Ectodermal cell (in vitro differentiated cells): ENCODE results near the gene GATA5.

Experiments
- H3K27ac ChIP-seq: 2 replicates; pipeline ENCODE4 v1.7.0; 2013; ENCODE audit warnings: mild to moderate bottlenecking, low read depth, low read length; ENCODE audit not compliant: insufficient read depth, poor library complexity, severe bottlenecking
- H3K27me3 ChIP-seq: 2 replicates; pipeline ENCODE4 v1.7.0; 2013; ENCODE audit warnings: mild to moderate bottlenecking, low read length; ENCODE audit not compliant: insufficient read depth, control insufficient read depth, poor library complexity, severe bottlenecking
- H3K36me3 ChIP-seq: one replicate; pipeline ENCODE4 v1.7.0; 2013; ENCODE audit warnings: low read length; ENCODE audit not compliant: control insufficient read depth, insufficient read depth
- H3K4me1 ChIP-seq: one replicate; pipeline ENCODE4 v1.7.0; 2013; ENCODE audit warnings: low read length; ENCODE audit not compliant: control insufficient read depth, insufficient read depth
- H3K4me3 ChIP-seq: 2 replicates; pipeline ENCODE4 v1.7.0; 2013; ENCODE audit warnings: low read depth, low read length, control low read depth; ENCODE audit not compliant: insufficient read depth
- H3K9me3 ChIP-seq: 2 replicates; pipeline ENCODE4 v1.7.0; 2013; ENCODE audit warnings: mild to moderate bottlenecking, low read length, moderate library complexity; ENCODE audit not compliant: control insufficient read depth
- WGBS, 2 experiments: methylation state at CpG; one replicate each; pipeline ENCODE4 v1.1.7; 2013; ENCODE audit warnings: missing lambda C conversion rate in 2 of 2; 5-methylcytosine and 5-hydroxymethylcytosine counted together

The GATA5 gene

DNA sequence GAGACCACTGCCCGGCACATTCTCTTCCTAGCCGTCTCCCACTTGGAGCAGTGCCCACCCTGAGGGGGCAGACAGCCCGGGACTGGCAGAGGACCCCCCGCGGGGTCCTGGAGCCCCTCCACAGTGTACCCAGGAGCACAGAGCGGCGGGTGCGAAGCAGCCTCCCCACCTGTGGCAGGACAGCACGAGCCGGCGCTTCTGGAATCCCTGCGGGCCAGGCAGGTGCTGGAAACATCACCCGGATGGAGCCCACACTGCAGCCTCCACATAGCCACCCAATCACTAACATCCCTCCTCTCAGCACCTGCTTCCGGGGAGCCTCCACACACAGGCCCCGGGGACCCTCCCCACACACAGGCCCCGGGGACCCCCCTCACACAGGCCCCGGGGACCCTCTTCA lies 18.7 kb downstream of the GATA5 start:
- Histone ChIP-seq H3K4me1 (peaks cover 11% of the 10 kb centered on the region), H3K9me3 (no peaks in the 10 kb centered on the region), H3K4me3 (no peak overlapping the region), H3K27me3 (no peaks in the 10 kb centered on the region), H3K36me3 (no peaks in the 10 kb centered on the region), H3K27ac (no peak overlapping the region)
- WGBS, 2 experiments = 92 to 94% methylated on average over 17 of the region's 17 CpGs

DNA sequence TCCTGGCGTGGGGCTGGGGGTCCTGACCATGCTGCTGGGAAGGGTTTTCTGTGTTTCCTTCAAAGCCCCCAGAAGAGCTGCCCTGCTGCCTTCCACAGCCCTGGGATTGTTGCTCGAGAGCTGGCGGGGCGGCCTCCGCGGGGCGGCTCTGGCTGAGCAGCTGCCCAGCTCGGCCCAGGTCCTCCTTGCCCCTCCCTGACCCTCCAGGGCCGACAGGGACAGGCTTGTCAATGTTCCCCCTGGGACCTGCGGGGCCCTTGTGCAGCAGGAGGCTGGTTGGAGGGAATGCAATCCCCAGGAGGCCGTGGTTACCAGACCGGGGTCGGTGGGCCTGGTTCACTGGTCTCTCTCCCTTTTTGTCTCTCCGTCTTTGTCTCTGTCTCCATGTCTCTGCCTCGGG lies 19.9 kb downstream of the GATA5 start:
- Histone ChIP-seq H3K36me3 (no peaks in the 10 kb centered on the region), H3K4me3 (no peak overlapping the region), H3K27me3 (no peaks in the 10 kb centered on the region), H3K27ac (no peak overlapping the region), H3K4me1 (peaks cover 11% of the 10 kb centered on the region), H3K9me3 (no peaks in the 10 kb centered on the region)
- WGBS, 2 experiments = 73 to 76% methylated on average over 15 of the region's 15 CpGs

GRCh38 chr20:62454904-62455636 lies 20.7 kb downstream of the GATA5 start:
- no peaks in the 10 kb centered on the region for H3K9me3 ChIP-seq
- H3K36me3 ChIP-seq = no peaks in the 10 kb centered on the region
- H3K27me3 ChIP-seq = no peaks in the 10 kb centered on the region
- WGBS, 2 experiments = 77 to 78% methylated on average over 30 of the region's 30 CpGs
- no peak overlapping the region for H3K4me3 ChIP-seq
- H3K27ac ChIP-seq = no peak overlapping the region
- H3K4me1 ChIP-seq = peaks cover 11% of the 10 kb centered on the region

- WGBS, 2 experiments = 92% methylated on average over 17 of the region's 17 CpGs
- Histone ChIP-seq H3K36me3 (no peaks in the 10 kb centered on the region), H3K4me1 (peaks cover 17% of the 10 kb centered on the region), H3K9me3 (no peaks in the 10 kb centered on the region), H3K27ac (no peak overlapping the region), H3K4me3 (no peak overlapping the region), H3K27me3 (no peaks in the 10 kb centered on the region)
These were observed 22.5 kb downstream of the GATA5 start for GRCh38 chr20:62453186-62453808.

DNA sequence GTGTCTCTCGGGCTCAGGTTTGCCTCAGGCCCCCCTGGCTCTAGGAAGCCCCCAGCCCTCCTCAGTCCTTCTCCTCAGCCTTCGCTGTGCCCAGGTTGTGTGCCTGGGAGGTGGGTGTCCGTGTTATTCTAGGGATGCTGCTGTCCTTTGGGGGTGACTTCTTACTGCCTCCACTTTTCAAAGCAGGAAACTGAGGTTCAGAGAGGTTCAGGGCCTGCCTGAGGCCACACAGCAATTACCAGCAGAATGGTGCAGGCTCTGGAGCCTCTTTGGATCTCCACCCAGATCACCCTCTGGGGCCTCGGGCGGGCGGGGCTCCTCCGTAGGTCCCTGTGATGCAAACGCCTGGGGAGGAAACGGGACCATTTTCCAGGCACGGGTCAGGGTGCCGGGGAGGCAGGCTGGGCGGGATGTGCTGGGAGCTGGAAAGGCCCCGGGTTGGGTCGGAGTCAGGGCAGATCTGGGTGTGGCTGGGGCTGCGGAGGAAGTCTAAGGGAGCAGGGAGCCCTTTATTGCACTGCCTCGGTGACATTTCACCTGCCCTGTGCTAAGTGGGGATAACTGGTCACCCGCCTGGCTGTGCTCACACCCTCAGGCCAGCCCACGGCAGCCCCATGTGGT lies 23.2 kb downstream of the GATA5 start:
- 88 to 90% methylated on average over 18 of the region's 18 CpGs for WGBS, 2 experiments
- no peaks in the 10 kb centered on the region for H3K27me3 ChIP-seq

GRCh38 chr20:62451970-62452369 lies 23.8 kb downstream of the GATA5 start:
- 90% methylated on average over 3 of the region's 3 CpGs for WGBS, 2 experiments
- peaks cover 21% of the 10 kb centered on the region for H3K4me1 ChIP-seq
- H3K4me3 ChIP-seq = no peak overlapping the region
- no peaks in the 10 kb centered on the region for H3K9me3 ChIP-seq
- H3K27me3 ChIP-seq = no peaks in the 10 kb centered on the region
- no peaks in the 10 kb centered on the region for H3K36me3 ChIP-seq
- no peak overlapping the region for H3K27ac ChIP-seq

More for the DNA sequence above, 23.2 kb downstream of the GATA5 start:
- no peaks in the 10 kb centered on the region for H3K36me3 ChIP-seq
- no peak overlapping the region for H3K4me3 ChIP-seq
- H3K27ac ChIP-seq = no peak overlapping the region
- peaks cover 21% of the 10 kb centered on the region for H3K4me1 ChIP-seq
- H3K9me3 ChIP-seq = no peaks in the 10 kb centered on the region

DNA sequence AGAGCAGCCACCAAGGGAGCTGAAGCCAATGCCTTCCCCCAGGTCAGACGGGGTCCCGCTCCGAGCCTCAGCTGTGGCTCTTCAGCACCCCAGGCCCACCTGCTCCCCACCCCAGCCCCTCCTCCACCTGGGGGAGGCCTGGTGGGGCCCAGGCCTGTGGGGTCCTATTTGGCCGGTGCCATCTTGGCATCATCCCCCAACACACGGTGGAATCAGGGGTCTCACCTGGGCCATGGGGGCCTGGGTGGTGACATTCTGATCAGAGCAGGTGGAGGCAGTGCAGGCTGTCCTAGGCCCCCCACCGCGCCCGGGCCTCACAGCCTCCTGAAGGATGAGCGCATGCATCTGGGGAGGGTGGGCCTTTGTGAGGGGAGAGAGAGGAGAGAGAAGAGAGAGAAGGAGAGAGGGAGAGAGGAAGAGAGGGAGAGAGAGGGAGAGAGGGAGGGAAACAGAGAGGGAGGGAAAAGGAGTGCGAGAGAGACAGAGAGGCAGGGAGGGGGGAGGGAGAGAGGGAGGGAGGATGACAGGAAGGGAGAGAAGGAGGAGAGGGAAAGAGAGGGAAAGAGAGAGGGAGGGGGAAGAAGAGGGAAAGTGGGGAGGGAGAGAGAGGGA lies 24.5 kb downstream of the GATA5 start:
- H3K4me1 ChIP-seq = peaks cover 21% of the 10 kb centered on the region
- H3K36me3 ChIP-seq = no peaks in the 10 kb centered on the region
- no peak overlapping the region for H3K4me3 ChIP-seq
- H3K9me3 ChIP-seq = no peaks in the 10 kb centered on the region
- no peak overlapping the region for H3K27ac ChIP-seq
- H3K27me3 ChIP-seq = no peaks in the 10 kb centered on the region
- 79 to 83% methylated on average over 10 of the region's 10 CpGs for WGBS, 2 experiments

GRCh38 chr20:62449951-62450691 lies 25.7 kb downstream of the GATA5 start:
- Histone ChIP-seq H3K27ac (no peak overlapping the region), H3K36me3 (no peaks in the 10 kb centered on the region), H3K27me3 (no peaks in the 10 kb centered on the region), H3K4me1 (peaks cover 13% of the 10 kb centered on the region), H3K4me3 (no peak overlapping the region), H3K9me3 (no peaks in the 10 kb centered on the region)
- 86 to 88% methylated on average over 24 of the region's 24 CpGs for WGBS, 2 experiments

DNA sequence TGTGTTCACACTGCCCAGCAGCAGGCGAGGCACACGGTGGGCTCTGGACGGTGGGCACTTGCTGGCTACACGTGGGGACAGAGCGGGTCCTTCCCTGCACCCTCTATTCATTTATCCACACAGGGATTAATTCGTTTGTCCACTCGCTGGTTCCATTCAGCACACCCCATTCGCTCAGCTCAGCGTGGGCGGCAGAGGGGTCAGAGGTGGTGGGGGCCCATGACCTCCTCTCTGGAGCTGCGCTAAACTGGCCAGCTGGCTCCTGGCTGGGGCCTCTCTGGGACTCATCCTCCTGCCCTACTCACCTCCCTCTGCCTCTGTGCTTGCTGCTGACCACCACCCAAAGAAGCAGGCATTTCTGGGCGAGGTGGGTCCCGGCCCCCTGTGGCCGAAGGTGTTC lies 27.0 kb downstream of the GATA5 start:
- 84 to 86% methylated on average over 14 of the region's 14 CpGs for WGBS, 2 experiments
- no peak overlapping the region for H3K27ac ChIP-seq
- H3K9me3 ChIP-seq = no peaks in the 10 kb centered on the region
- peaks cover 10% of the 10 kb centered on the region for H3K4me1 ChIP-seq
- no peak overlapping the region for H3K4me3 ChIP-seq
- no peaks in the 10 kb centered on the region for H3K36me3 ChIP-seq
- H3K27me3 ChIP-seq = no peaks in the 10 kb centered on the region
